Stimulated activated CD8-positive, alpha-beta memory T cell treated with anti-CD3 and anti-CD28 coated beads, Interleukin-15, amount 100 ng/mL, for 4 hours (primary cell): ENCODE results near the gene RERG.
"Not testable (repeated sequence)": the region's sequence is repeated elsewhere in the genome, so short reads cannot be mapped to it uniquely, and the experiment has no call there.

Experiments used
- DNase-seq, 2 donors: peaks; one replicate each; pipeline ENCODE4 v3.0.0-alpha.2; 2020; ENCODE audit warnings: low read depth in 2 of 2

Gene RERG

GRCh38 chr12:15143467-15143866 lies 77.8 kb downstream of the RERG start:
- no peak for DNase-seq

GRCh38 chr12:15142711-15143110 lies 78.5 kb downstream of the RERG start:
- DNase-seq, result no peak

- DNase-seq, result no peak
These were observed 89.8 kb downstream of the RERG start for GRCh38 chr12:15131431-15131830.

DNA sequence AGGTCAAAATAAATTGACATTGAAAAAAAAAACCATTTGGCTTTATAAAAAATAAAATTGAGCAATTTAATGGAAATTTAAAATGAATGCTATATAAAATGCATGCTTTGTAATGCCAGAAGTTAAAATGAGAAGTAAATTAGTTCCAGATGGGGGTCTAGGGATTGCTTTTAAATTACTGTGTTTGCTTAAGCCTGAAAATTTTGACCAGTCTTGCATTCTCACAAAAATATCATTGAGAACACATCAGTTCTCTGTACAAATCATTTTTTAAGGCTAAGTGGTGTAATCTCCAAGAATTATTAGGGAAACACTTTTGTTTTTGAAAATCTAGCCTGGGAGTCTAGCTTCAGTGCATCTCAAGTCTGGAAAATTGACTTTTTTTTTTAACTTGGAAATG lies 90.7 kb downstream of the RERG start:
- no peak for DNase-seq

GRCh38 chr12:15123401-15123800 lies 97.8 kb downstream of the RERG start:
- DNase-seq, result no peak

DNA sequence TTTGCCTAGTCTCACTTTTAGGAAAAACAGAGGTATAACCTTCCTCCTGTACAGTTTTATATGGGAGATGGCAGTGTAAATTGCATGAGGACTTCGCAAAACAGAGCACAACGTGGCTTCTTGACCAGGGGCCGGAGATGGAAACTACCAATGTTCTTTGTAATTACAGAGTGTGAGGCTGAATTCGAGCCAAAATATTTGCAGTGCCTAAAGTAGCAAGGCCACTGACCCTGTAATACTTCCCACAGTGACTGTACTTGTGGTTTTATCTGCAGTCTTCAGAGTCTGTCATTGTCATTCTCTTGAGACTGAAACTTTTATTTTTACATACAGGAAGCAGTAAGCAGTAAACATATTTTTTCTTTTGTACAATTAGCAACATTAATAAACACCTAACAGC lies 98.9 kb downstream of the RERG start:
- no peak for DNase-seq

- no peak for DNase-seq
These were observed 102.3 kb downstream of the RERG start for GRCh38 chr12:15118955-15119354.

DNA sequence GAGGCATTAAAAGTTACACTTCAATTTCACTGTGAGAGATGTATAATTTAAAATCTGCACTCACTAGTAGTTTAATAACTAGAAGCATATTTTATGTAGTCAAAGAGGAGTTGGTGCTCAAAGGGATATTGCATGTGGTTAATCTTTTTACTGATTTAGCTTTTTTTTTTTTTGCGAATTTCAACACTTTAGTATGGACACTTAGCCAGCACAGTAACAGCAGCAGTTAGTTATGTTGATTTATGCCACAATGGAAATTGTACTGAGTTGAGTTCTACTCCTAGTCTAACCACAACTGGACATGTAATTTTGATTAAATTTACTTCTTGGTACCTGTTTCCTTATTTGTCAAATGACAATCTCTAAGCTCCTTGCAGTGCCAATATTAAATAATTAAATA lies 104.2 kb downstream of the RERG start:
- DNase-seq, result no peak

DNA sequence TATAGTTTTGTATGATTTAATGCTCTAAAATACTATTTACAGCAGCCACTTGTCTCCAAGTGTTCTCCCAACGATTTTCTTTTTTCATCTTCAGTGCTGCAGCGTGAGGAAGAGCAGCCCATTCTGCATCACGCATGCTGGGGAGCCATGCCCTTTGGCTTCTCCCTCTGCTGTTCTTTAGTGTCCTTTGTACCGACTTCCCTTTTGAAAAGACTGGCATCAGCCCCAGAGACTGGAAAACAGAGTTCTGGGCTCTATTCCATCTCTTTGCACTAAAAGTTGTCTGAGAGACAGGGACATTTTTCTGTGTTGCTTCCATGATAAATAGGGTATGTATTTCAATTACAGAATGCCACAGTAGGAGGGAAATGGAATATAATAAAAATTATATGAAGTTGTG lies 105.1 kb downstream of the RERG start:
- DNase-seq, result no peak

- no peak for DNase-seq
These were observed 105.8 kb downstream of the RERG start for GRCh38 chr12:15115434-15115833.

GRCh38 chr12:15114501-15114900 lies 106.7 kb downstream of the RERG start:
- no peak for DNase-seq

- no peak for DNase-seq
These were observed 128.4 kb downstream of the RERG start for GRCh38 chr12:15092826-15093225.

- no peak for DNase-seq
These were observed 130.8 kb downstream of the RERG start for GRCh38 chr12:15090441-15090840.

GRCh38 chr12:15088105-15088504 lies 133.1 kb downstream of the RERG start:
- DNase-seq, result no peak

GRCh38 chr12:15077751-15078150 lies 143.5 kb downstream of the RERG start:
- not testable (repeated sequence) for DNase-seq

- DNase-seq, result no peak
These were observed 146.9 kb downstream of the RERG start for GRCh38 chr12:15074351-15074750.

DNA sequence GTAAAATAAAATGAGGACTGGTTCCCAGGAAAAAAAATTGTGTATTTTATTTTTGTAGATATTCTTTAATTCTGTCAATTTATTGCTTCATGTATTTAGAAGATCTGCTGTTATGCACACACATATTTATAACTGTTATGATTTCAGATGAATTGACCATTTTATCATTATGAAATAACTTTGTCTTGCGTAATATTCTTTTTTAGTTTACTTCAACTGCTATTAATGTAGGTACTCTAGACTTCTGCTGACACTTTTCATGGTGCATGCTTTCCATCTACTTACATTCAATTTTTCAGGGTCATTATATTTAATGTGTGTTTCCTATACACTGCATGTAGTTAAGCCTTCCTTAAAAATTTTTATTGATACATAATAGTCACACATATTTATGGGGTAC lies 162.1 kb downstream of the RERG start:
- DNase-seq, result no peak
